ENCODE results near the gene SHROOM3. TPM values are rescaled to one million over a fixed set of nuclear protein-coding genes. Genes with fewer than 3 reads are reported as not detected.

SHROOM3 gene
- total and polyA plus RNA-seq, 2 donors (not counting 1 experiment from before 2014, with no cell fraction given): 0.91 to 1.5 TPM

GRCh38 chr4:76538296-76538695 is 103.3 kb downstream of the SHROOM3 start:
- Histone ChIP-seq H3K27ac (ENCODE audit: low read length in 2 of 2) (no peak overlapping the region), H3K27me3 (replicated peaks in 1 of 4; ENCODE audit: control extremely low read depth in 1 of 4, control insufficient read depth in 3 of 4, insufficient read depth in 4 of 4, low read length in 3 of 4) (no peaks in the 10 kb centered on the region), H2AFZ (ENCODE audit: insufficient read depth, low read depth, low read length, poor library complexity, severe bottlenecking) (no peak overlapping the region), H3K36me3 (replicated peaks in 1 of 2; ENCODE audit: control extremely low read depth in 1 of 2, control insufficient read depth in 1 of 2, extremely low read depth in 1 of 2, insufficient read depth in 2 of 2, low read length in 1 of 2) (no peaks in the 10 kb centered on the region), H3K4me3 (ENCODE audit: control extremely low read depth in 1 of 5, extremely low read depth in 1 of 5, insufficient read depth in 1 of 5, low read depth in 2 of 5, low read length in 4 of 5) (no peak overlapping the region), H3K9ac (ENCODE audit: low read length) (no peak overlapping the region), H3K9me3 (ENCODE audit: control extremely low read depth in 1 of 3, control insufficient read depth in 2 of 3, insufficient read depth in 1 of 3, low read length in 2 of 3) (no peaks in the 10 kb centered on the region), H4K20me1 (ENCODE audit: control insufficient read depth, insufficient read depth, low read length, poor library complexity, severe bottlenecking) (no peaks in the 10 kb centered on the region), H3K4me2 (replicated peaks; ENCODE audit: low read depth, low read length, poor library complexity, severe bottlenecking) (no peak overlapping the region), H3K79me2 (ENCODE audit: control insufficient read depth, insufficient read depth, low read length) (no peaks in the 10 kb centered on the region), H3K4me1 (ENCODE audit: control insufficient read depth in 2 of 2, insufficient read depth in 2 of 2, low read length in 2 of 2) (peaks cover 0 to under 1% of the 10 kb centered on the region in 2 donors)
- CTCF ChIA-PET: no interaction called here
- no peak for ATAC-seq (ENCODE audit: low read depth)
- H3K27me3 Mint-ChIP-seq: peaks cover 5% of the 10 kb centered on the region
- H3K4me3 Mint-ChIP-seq: no peak overlapping the region
- TF ChIP-seq, protein P1, sequence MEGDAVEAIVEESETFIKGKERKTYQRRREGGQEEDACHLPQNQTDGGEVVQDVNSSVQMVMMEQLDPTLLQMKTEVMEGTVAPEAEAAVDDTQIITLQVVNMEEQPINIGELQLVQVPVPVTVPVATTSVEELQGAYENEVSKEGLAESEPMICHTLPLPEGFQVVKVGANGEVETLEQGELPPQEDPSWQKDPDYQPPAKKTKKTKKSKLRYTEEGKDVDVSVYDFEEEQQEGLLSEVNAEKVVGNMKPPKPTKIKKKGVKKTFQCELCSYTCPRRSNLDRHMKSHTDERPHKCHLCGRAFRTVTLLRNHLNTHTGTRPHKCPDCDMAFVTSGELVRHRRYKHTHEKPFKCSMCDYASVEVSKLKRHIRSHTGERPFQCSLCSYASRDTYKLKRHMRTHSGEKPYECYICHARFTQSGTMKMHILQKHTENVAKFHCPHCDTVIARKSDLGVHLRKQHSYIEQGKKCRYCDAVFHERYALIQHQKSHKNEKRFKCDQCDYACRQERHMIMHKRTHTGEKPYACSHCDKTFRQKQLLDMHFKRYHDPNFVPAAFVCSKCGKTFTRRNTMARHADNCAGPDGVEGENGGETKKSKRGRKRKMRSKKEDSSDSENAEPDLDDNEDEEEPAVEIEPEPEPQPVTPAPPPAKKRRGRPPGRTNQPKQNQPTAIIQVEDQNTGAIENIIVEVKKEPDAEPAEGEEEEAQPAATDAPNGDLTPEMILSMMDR (IDR thresholded peaks at IDR 0.05): no peak
- TF ChIP-seq EZH2 (IDR thresholded peaks at IDR 0.05; ENCODE audit: borderline replicate concordance, insufficient read depth, low read depth, low read length, poor library complexity, severe bottlenecking): no peak
- intact Hi-C loops (cut with micrococcal nuclease): no loop called here
- POLR2A ChIA-PET: no interaction called here
- peaks cover 2% of the 10 kb centered on the region for H3K4me1 Mint-ChIP-seq
- peaks cover 3% of the 10 kb centered on the region for H3K9me3 Mint-ChIP-seq (ENCODE audit: insufficient read depth)
- no peak for DNase-seq
- no peak overlapping the region for H3K27ac Mint-ChIP-seq

- H4K20me1 ChIP-seq (ENCODE audit: control insufficient read depth, insufficient read depth, low read length, poor library complexity, severe bottlenecking): no peaks in the 10 kb centered on the region
- no peak for TF ChIP-seq EZH2 (IDR thresholded peaks at IDR 0.05; ENCODE audit: borderline replicate concordance, insufficient read depth, low read depth, low read length, poor library complexity, severe bottlenecking)
- TF ChIP-seq, protein P1 (IDR thresholded peaks at IDR 0.05): no peak
- H3K9me3 Mint-ChIP-seq (ENCODE audit: insufficient read depth): peaks cover 3% of the 10 kb centered on the region
- H3K36me3 ChIP-seq (replicated peaks in 1 of 2; ENCODE audit: control extremely low read depth in 1 of 2, control insufficient read depth in 1 of 2, extremely low read depth in 1 of 2, insufficient read depth in 2 of 2, low read length in 1 of 2): no peaks in the 10 kb centered on the region
- H3K4me1 ChIP-seq (ENCODE audit: control insufficient read depth in 2 of 2, insufficient read depth in 2 of 2, low read length in 2 of 2): peaks cover 6 to 14% of the 10 kb centered on the region in 2 donors
- DNase-seq (no peak), ATAC-seq (ENCODE audit: low read depth) (no peak)
- WGBS (ENCODE audit: insufficient coverage): no CpG with 5 or more reads among the region's 6 CpGs
- no peaks in the 10 kb centered on the region for H3K79me2 ChIP-seq (ENCODE audit: control insufficient read depth, insufficient read depth, low read length)
- H3K9me3 ChIP-seq (ENCODE audit: control extremely low read depth in 1 of 3, control insufficient read depth in 2 of 3, insufficient read depth in 1 of 3, low read length in 2 of 3): no peaks in the 10 kb centered on the region
- POLR2A ChIA-PET: no interaction called here
- no peak overlapping the region for H3K4me3 Mint-ChIP-seq
- H3K27me3 Mint-ChIP-seq: peaks cover 5% of the 10 kb centered on the region
- H3K27me3 ChIP-seq (replicated peaks in 1 of 4; ENCODE audit: control extremely low read depth in 1 of 4, control insufficient read depth in 3 of 4, insufficient read depth in 4 of 4, low read length in 3 of 4): no peaks in the 10 kb centered on the region
- CTCF ChIA-PET: no interaction called here
- no peak overlapping the region for H3K4me2 ChIP-seq (replicated peaks; ENCODE audit: low read depth, low read length, poor library complexity, severe bottlenecking)
- no peak overlapping the region for H2AFZ ChIP-seq (ENCODE audit: insufficient read depth, low read depth, low read length, poor library complexity, severe bottlenecking)
- intact Hi-C loops (cut with micrococcal nuclease): no loop called here
- H3K9ac ChIP-seq (ENCODE audit: low read length): no peak overlapping the region
- H3K27ac ChIP-seq (ENCODE audit: low read length in 2 of 2): no peak overlapping the region
- no peak overlapping the region for H3K4me3 ChIP-seq (ENCODE audit: control extremely low read depth in 1 of 5, extremely low read depth in 1 of 5, insufficient read depth in 1 of 5, low read depth in 2 of 5, low read length in 4 of 5)
- no peak overlapping the region for H3K27ac Mint-ChIP-seq
- H3K4me1 Mint-ChIP-seq: peaks cover 8% of the 10 kb centered on the region
Observed at GRCh38 chr4:76539979-76540378, 105.0 kb downstream of the SHROOM3 start.
